IMR-90 (cell line): Measurements from ENCODE around the gene SLC26A1. TPM values are rescaled to one million over a fixed set of nuclear protein-coding genes. Genes with fewer than 3 reads are reported as not detected.

Experiments used
- ATAC-seq: fragments of 200-7000 bp; cut with Tn5 transposase; 2 replicates; pipeline ENCODE4 v1.9.1; 2020; ENCODE audit warnings: low read depth, mild to moderate bottlenecking, moderate library complexity
- BruUV-seq: library from RNA; stranded (reverse); fragments of 400-500 nt; replicated peaks from 2 replicates; lab custom pipeline; 2021; lab: Mats Ljungman, UMichigan
- CTCF ChIA-PET: fragments of 300-600 bp; formaldehyde crosslinking; extraction: SDS; loops from one replicate; lab custom pipeline; 2021; ENCODE audit warnings: antibody characterized with exemption; lab: Yijun Ruan, JAX
- POLR2A ChIA-PET: fragments of 300-600 bp; sonication (Branson Sonifier 250); formaldehyde crosslinking; loops from one replicate; lab custom pipeline; 2022; ENCODE audit warnings: antibody characterized with exemption; ENCODE audit not compliant: unreplicated experiment; lab: Charles Lee
- DNase-seq: peaks from one replicate; pipeline ENCODE4 v3.0.0; 2013
- H2AFZ ChIP-seq: replicated peaks from 2 replicates; pipeline ENCODE3; 2013; ENCODE audit warnings: low read length, mild to moderate bottlenecking; ENCODE audit not compliant: poor library complexity
- H2AK5ac ChIP-seq: 2 replicates; pipeline ENCODE4 v1.6.1; 2013; ENCODE audit warnings: low read depth, low read length, inconsistent platforms
- H2AK9ac ChIP-seq: replicated peaks from 2 replicates; pipeline ENCODE3; 2013; ENCODE audit warnings: mild to moderate bottlenecking, low read depth, low read length, moderate library complexity; ENCODE audit not compliant: poor library complexity
- H2BK120ac ChIP-seq: 2 replicates; pipeline ENCODE4 v1.6.1; 2013; ENCODE audit warnings: low read depth, low read length, inconsistent platforms
- H2BK15ac ChIP-seq: 3 replicates; pipeline ENCODE4 v1.6.1; 2013; ENCODE audit warnings: low read depth, low read length, inconsistent platforms
- H2BK20ac ChIP-seq: 2 replicates; pipeline ENCODE4 v1.6.1; 2013; ENCODE audit warnings: low read depth, mild to moderate bottlenecking, inconsistent platforms, low read length, moderate library complexity
- H2BK5ac ChIP-seq: 2 replicates; pipeline ENCODE4 v1.6.1; 2013; ENCODE audit warnings: mild to moderate bottlenecking, low read depth, low read length, inconsistent platforms; ENCODE audit not compliant: poor library complexity, severe bottlenecking
- H3K14ac ChIP-seq: replicated peaks from 2 replicates; pipeline ENCODE4 v1.6.1; 2013; ENCODE audit warnings: low read depth, low read length, inconsistent platforms
- H3K18ac ChIP-seq: 2 replicates; pipeline ENCODE4 v1.6.1; 2013; ENCODE audit warnings: low read depth, low read length, control low read depth
- H3K23ac ChIP-seq: 2 replicates; pipeline ENCODE4 v1.6.1; 2013; ENCODE audit warnings: low read depth, low read length, inconsistent platforms
- H3K27ac ChIP-seq: 2 replicates; pipeline ENCODE4 v1.5.1; 2013; ENCODE audit warnings: mild to moderate bottlenecking, control low read depth, low read length; ENCODE audit not compliant: insufficient read depth
- H3K27me3 ChIP-seq: 2 replicates; pipeline ENCODE4 v1.6.1; 2013; ENCODE audit warnings: low read length; ENCODE audit not compliant: control insufficient read depth, insufficient read depth
- H3K36me3 ChIP-seq: 2 replicates; pipeline ENCODE4 v1.6.1; 2013; ENCODE audit warnings: low read length, mixed read lengths; ENCODE audit not compliant: control insufficient read depth, insufficient read depth
- H3K4ac ChIP-seq: 2 replicates; pipeline ENCODE4 v1.6.1; 2013; ENCODE audit warnings: low read depth, low read length, inconsistent platforms
- H3K4me1 ChIP-seq: 2 replicates; pipeline ENCODE4 v1.6.1; 2013; ENCODE audit warnings: low read length, mixed read lengths; ENCODE audit not compliant: control insufficient read depth, insufficient read depth
- H3K4me2 ChIP-seq: 2 replicates; pipeline ENCODE4 v1.6.1; 2013; ENCODE audit warnings: low read depth, mild to moderate bottlenecking, control low read depth, low read length, moderate library complexity
- H3K4me3 ChIP-seq: 2 replicates; pipeline ENCODE4 v1.5.1; 2013; ENCODE audit warnings: low read depth, mild to moderate bottlenecking, control low read depth, low read length, moderate library complexity; ENCODE audit not compliant: insufficient read depth
- H3K56ac ChIP-seq: 2 replicates; pipeline ENCODE4 v1.6.1; 2013; ENCODE audit warnings: low read length, inconsistent platforms; ENCODE audit not compliant: insufficient read depth; ENCODE audit errors: extremely low read depth
- H3K79me1 ChIP-seq, 2 experiments: 2 replicates each; pipeline ENCODE4 v1.6.1; 2013; ENCODE audit warnings: low read length in 2 of 2, inconsistent platforms in 1 of 2, low read depth in 1 of 2
- H3K9ac ChIP-seq: 2 replicates; pipeline ENCODE4 v1.6.1; 2013; ENCODE audit warnings: low read depth, low read length, control low read depth
- H3K9me1 ChIP-seq: 2 replicates; pipeline ENCODE4 v1.6.1; 2013; ENCODE audit warnings: low read length, inconsistent platforms; ENCODE audit not compliant: insufficient read depth
- H3K9me3 ChIP-seq: 2 replicates; pipeline ENCODE4 v1.6.1; 2013; ENCODE audit warnings: low read length; ENCODE audit not compliant: control insufficient read depth, insufficient read depth
- H4K20me1 ChIP-seq: 2 replicates; pipeline ENCODE4 v1.6.1; 2013; ENCODE audit warnings: low read length, inconsistent platforms; ENCODE audit not compliant: insufficient read depth
- H4K5ac ChIP-seq: 2 replicates; pipeline ENCODE4 v1.6.1; 2013; ENCODE audit warnings: mild to moderate bottlenecking, low read depth, low read length, control low read depth
- H4K8ac ChIP-seq, 2 experiments: 2 replicates each; pipeline ENCODE4 v1.6.1; 2013; ENCODE audit warnings: low read depth in 2 of 2, low read length in 2 of 2, control low read depth in 1 of 2, inconsistent platforms in 1 of 2
- H4K91ac ChIP-seq: 2 replicates; pipeline ENCODE4 v1.6.1; 2013; ENCODE audit warnings: low read depth, low read length, inconsistent platforms; ENCODE audit not compliant: insufficient read depth
- CEBPB ChIP-seq: IDR thresholded peaks from 2 replicates; pipeline ENCODE4 v1.6.1; 2012; ENCODE audit warnings: low read depth, low read length, improper control_type of control experiment
- CHD1 ChIP-seq: IDR thresholded peaks from 2 replicates; pipeline ENCODE4 v1.6.1; 2012; ENCODE audit warnings: low read depth, low read length, improper control_type of control experiment
- CTCF ChIP-seq: conservative IDR thresholded peaks from 2 replicates; pipeline ENCODE4 v1.5.1; 2012; ENCODE audit warnings: mild to moderate bottlenecking, low read depth, low read length, improper control_type of control experiment
- FOS ChIP-seq: fragments of 150-350 bp; IDR thresholded peaks from 2 replicates; pipeline ENCODE4 v1.6.1; 2016; ENCODE audit warnings: low read depth, low read length
- MAZ ChIP-seq: IDR thresholded peaks from 2 replicates; pipeline ENCODE4 v1.6.1; 2012; ENCODE audit warnings: low read depth, mild to moderate bottlenecking, low read length, improper control_type of control experiment, moderate library complexity, borderline replicate concordance
- MXI1 ChIP-seq: IDR thresholded peaks from 2 replicates; pipeline ENCODE4 v1.6.1; 2012; ENCODE audit warnings: low read depth, mild to moderate bottlenecking, low read length, moderate library complexity, borderline replicate concordance
- POLR2A ChIP-seq: IDR thresholded peaks from 2 replicates; pipeline ENCODE4 v1.6.1; 2012; ENCODE audit warnings: mild to moderate bottlenecking, low read depth, low read length
- RCOR1 ChIP-seq: IDR thresholded peaks from 2 replicates; pipeline ENCODE4 v1.6.1; 2012; ENCODE audit warnings: mild to moderate bottlenecking, low read length, improper control_type of control experiment; ENCODE audit not compliant: insufficient replicate concordance
- SMC3 ChIP-seq: fragments of 150-350 bp; IDR thresholded peaks from 2 replicates; pipeline ENCODE4 v1.6.1; 2016; ENCODE audit warnings: low read depth, mild to moderate bottlenecking, antibody characterized with exemption, low read length, moderate library complexity
- WGBS, 2 experiments: methylation state at CpG; one replicate each; pipeline versions ENCODE4 v1.1.5 to v1.1.7; 2013; ENCODE audit warnings: missing lambda C conversion rate in 2 of 2; ENCODE audit not compliant: insufficient read length in 1 of 2; ENCODE audit errors: extremely low coverage in 2 of 2; 5-methylcytosine and 5-hydroxymethylcytosine counted together
- dilution Hi-C: fragments of 300-500 bp; cut with HindIII; formaldehyde crosslinking; loops from one replicate; pipeline ENCODE4 v1.14.3; 2018; ENCODE audit warnings: low sequenced_read_pairs; ENCODE audit not compliant: unreplicated experiment
- in situ Hi-C: fragments of 300-500 bp; cut with MboI; formaldehyde crosslinking; loops from 3 replicates; pipeline ENCODE4 v1.14.3; 2019; ENCODE audit warnings: low sequenced_read_pairs, inconsistent platforms, mixed read lengths
- intact Hi-C: fragments of 100-400 bp; cut with micrococcal nuclease; formaldehyde crosslinking; loops from 2 replicates; pipeline ENCODE4 v1.10.0; 2022
- polyA plus RNA-seq, 3 experiments: library from polyadenylated mRNA; depleted of rRNA; stranded (reverse); fragments of >200 nt; gene quantifications; 2 replicates each; pipeline ENCODE4 v1.2.3, GENCODE V29; 2012; ENCODE audit warnings: low replicate concordance in 1 of 3
- total RNA-seq: library from RNA; depleted of rRNA; stranded (reverse); fragments of >200 nt; gene quantifications from 2 replicates; pipeline ENCODE4 v1.2.3, GENCODE V29; 2012

Gene SLC26A1
- total and polyA plus RNA-seq, 2 of the 4 experiments (the other 2 are of a cell fraction): 0.09 TPM; not detected in 1

- 79% methylated on average over 4 of the region's 36 CpGs; no CpG with 5 or more reads in 1 of the 2 experiments for WGBS, 2 experiments
- H3K9me3 ChIP-seq: no peaks in the 10 kb centered on the region
- H2AFZ ChIP-seq: no peak overlapping the region
- H3K4me1 ChIP-seq: peaks cover 7% of the 10 kb centered on the region; the same call in 1 of the 2 replicates
- no peak overlapping the region for H2BK120ac ChIP-seq
- no peak overlapping the region for H3K9ac ChIP-seq
- dilution Hi-C loops: no loop called here
- H3K4me2 ChIP-seq: no peak overlapping the region
- no peak overlapping the region for H4K8ac ChIP-seq
- no peaks in the 10 kb centered on the region for H3K27me3 ChIP-seq
- no peak overlapping the region for H3K27ac ChIP-seq
- intact Hi-C loops: no loop called here
- H3K79me1 ChIP-seq: no peaks in the 10 kb centered on the region
- in situ Hi-C loops: no loop called here
- peaks cover 20% of the 10 kb centered on the region for H3K36me3 ChIP-seq
- H2BK15ac ChIP-seq: no peak overlapping the region
- DNase-seq: no peak
- no peak overlapping the region for H3K23ac ChIP-seq
- H4K5ac ChIP-seq: no peak overlapping the region
- no TSS peak for BruUV-seq
- ATAC-seq: no peak
- H3K14ac ChIP-seq: no peak overlapping the region
- H3K18ac ChIP-seq: no peak overlapping the region
- no peak overlapping the region for H3K56ac ChIP-seq
- ChIA-PET POLR2A (no interaction called here), CTCF (no interaction called here)
- H3K4me3 ChIP-seq: no peak overlapping the region
- no peak overlapping the region; the same call in 1 of the 2 replicates for H2AK5ac ChIP-seq
- peaks cover 9% of the 10 kb centered on the region; the same call in 1 of the 2 replicates for H4K20me1 ChIP-seq
- H2BK20ac ChIP-seq: no peak overlapping the region
- H3K9me1 ChIP-seq: peaks cover 11% of the 10 kb centered on the region
- H2AK9ac ChIP-seq: no peak overlapping the region
- no peak overlapping the region for H2BK5ac ChIP-seq
- TF ChIP-seq POLR2A: no peak
- no peak for TF ChIP-seq CHD1
- no peak for TF ChIP-seq MAZ
- TF ChIP-seq RCOR1: no peak
- no peak for TF ChIP-seq CTCF
- TF ChIP-seq MXI1: no peak
- TF ChIP-seq CEBPB: no peak
- TF ChIP-seq SMC3: no peak
- TF ChIP-seq FOS: no peak
- H3K4ac ChIP-seq: no peak overlapping the region
- H4K91ac ChIP-seq: no peak overlapping the region
Observed at GRCh38 chr4:1028574-1029220, 35.5 kb upstream of the SLC26A1 start.
